Measurements from ENCODE around the gene MGMT. TPM values are rescaled to one million over a fixed set of nuclear protein-coding genes. Genes with fewer than 3 reads are reported as not detected.

MGMT gene
- total RNA-seq, 1 donor from 2014 or later = 13.9 TPM

DNA sequence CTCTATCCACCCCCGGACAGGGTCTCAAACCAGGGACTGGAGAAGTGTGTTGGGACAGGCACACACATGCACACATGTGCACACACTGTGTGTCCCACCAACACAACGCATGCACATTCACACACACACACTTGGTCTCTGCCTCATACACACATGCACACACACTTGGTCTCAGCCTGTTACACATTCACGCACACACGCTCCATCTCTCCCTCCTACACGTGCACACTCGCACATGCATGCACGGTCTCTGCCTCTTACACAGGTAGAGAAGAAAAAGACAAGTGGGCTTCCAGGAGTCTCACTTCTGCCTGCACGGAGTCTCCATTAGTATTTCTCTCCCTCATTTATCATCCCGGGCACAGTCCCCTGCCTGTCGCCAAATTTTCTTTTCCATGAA is 325.8 kb downstream of the MGMT start:
- no peaks in the 10 kb centered on the region for H3K4me1 Mint-ChIP-seq (ENCODE audit: low read depth)
- H3K27me3 Mint-ChIP-seq (ENCODE audit: low read depth) = no peaks in the 10 kb centered on the region
- no peak for TF ChIP-seq CTCF (IDR thresholded peaks at IDR 0.05)
- no peak overlapping the region for H3K4me3 Mint-ChIP-seq (ENCODE audit: unreplicated experiment)
- no peak for DNase-seq (ENCODE audit: low spot score)
- no peak overlapping the region for H3K27ac Mint-ChIP-seq (ENCODE audit: unreplicated experiment)
- no peaks in the 10 kb centered on the region for H3K36me3 Mint-ChIP-seq (ENCODE audit: low read depth)
- H3K9me3 Mint-ChIP-seq (ENCODE audit: low read depth) = peaks cover 27% of the 10 kb centered on the region

DNA sequence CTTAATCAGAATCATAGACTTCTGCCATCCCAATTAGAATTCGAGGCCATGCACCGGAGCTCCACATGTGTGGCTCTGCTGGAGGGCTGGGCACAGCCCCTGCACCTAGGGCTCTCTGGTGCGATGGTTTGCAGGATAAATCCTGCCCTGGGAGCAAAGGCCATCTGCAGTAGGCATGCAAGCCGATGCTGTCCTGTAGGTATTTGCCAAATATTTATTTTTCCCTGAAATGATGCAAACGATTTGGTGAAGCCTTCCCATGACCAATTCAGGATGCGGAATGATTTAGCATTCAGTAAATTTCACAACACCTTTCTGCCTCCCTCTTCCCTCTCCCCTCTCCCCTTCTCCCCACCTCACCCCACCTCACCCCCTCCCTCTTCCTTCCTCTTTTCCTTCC is 326.4 kb downstream of the MGMT start:
- H3K36me3 Mint-ChIP-seq (ENCODE audit: low read depth) = no peaks in the 10 kb centered on the region
- peaks cover 33% of the 10 kb centered on the region for H3K9me3 Mint-ChIP-seq (ENCODE audit: low read depth)
- H3K27ac Mint-ChIP-seq (ENCODE audit: unreplicated experiment) = no peak overlapping the region
- no peaks in the 10 kb centered on the region for H3K4me1 Mint-ChIP-seq (ENCODE audit: low read depth)
- H3K4me3 Mint-ChIP-seq (ENCODE audit: unreplicated experiment) = no peak overlapping the region
- DNase-seq (ENCODE audit: low spot score) = no peak
- no peaks in the 10 kb centered on the region for H3K27me3 Mint-ChIP-seq (ENCODE audit: low read depth)
- no peak for TF ChIP-seq CTCF (IDR thresholded peaks at IDR 0.05)

- Mint-ChIP-seq H3K4me1 (ENCODE audit: low read depth) (no peaks in the 10 kb centered on the region), H3K27ac (ENCODE audit: unreplicated experiment) (no peak overlapping the region), H3K9me3 (ENCODE audit: low read depth) (peaks cover 37% of the 10 kb centered on the region), H3K4me3 (ENCODE audit: unreplicated experiment) (no peak overlapping the region), H3K27me3 (ENCODE audit: low read depth) (no peaks in the 10 kb centered on the region), H3K36me3 (ENCODE audit: low read depth) (no peaks in the 10 kb centered on the region)
- no peak for TF ChIP-seq CTCF (IDR thresholded peaks at IDR 0.05)
- DNase-seq (ENCODE audit: low spot score) = no peak
Measured at GRCh38 chr10:129793996-129794395, 327.0 kb downstream of the MGMT start.

GRCh38 chr10:129796710-129797420 is 329.8 kb downstream of the MGMT start:
- no peak for DNase-seq (ENCODE audit: low spot score)
- Mint-ChIP-seq H3K36me3 (ENCODE audit: low read depth) (no peaks in the 10 kb centered on the region), H3K4me1 (ENCODE audit: low read depth) (no peaks in the 10 kb centered on the region), H3K9me3 (ENCODE audit: low read depth) (peaks cover 16% of the 10 kb centered on the region), H3K4me3 (ENCODE audit: unreplicated experiment) (no peak overlapping the region), H3K27me3 (ENCODE audit: low read depth) (no peaks in the 10 kb centered on the region), H3K27ac (ENCODE audit: unreplicated experiment) (no peak overlapping the region)
- TF ChIP-seq CTCF (IDR thresholded peaks at IDR 0.05) = no peak

- Mint-ChIP-seq H3K27ac (ENCODE audit: unreplicated experiment) (no peak overlapping the region), H3K4me3 (ENCODE audit: unreplicated experiment) (no peak overlapping the region), H3K9me3 (ENCODE audit: low read depth) (peaks cover 30% of the 10 kb centered on the region), H3K27me3 (ENCODE audit: low read depth) (no peaks in the 10 kb centered on the region), H3K4me1 (ENCODE audit: low read depth) (no peaks in the 10 kb centered on the region), H3K36me3 (ENCODE audit: low read depth) (peaks cover 1% of the 10 kb centered on the region)
- DNase-seq (ENCODE audit: low spot score) = no peak
- TF ChIP-seq CTCF (IDR thresholded peaks at IDR 0.05) = no peak
Measured at GRCh38 chr10:129799942-129800341, 332.9 kb downstream of the MGMT start.

All from chondrocyte (in vitro differentiated cells).